Spleen (tissue), 7 donors: Measurements from ENCODE around the gene VEGFC.

Experiments
- CTCF ChIP-seq, 11 experiments: fragments of 200-600 bp in 7 of 11; fragments of 450-650 bp in 4 of 11; sonication (generic) in 4 of 11; IDR thresholded peaks in 8 of 11; conservative IDR thresholded peaks in 3 of 11; 1 replicate in 7 of 11; 2 replicates in 4 of 11; pipeline versions ENCODE4 v1.4.0 to v1.8.0; 2016 to 2021; ENCODE audit warnings: antibody characterized with exemption in 11 of 11, inconsistent platforms in 4 of 11, mild to moderate bottlenecking in 1 of 11
- POLR2A ChIP-seq, 3 donors: fragments of 450-650 bp; IDR thresholded peaks; one replicate each; pipeline ENCODE4 v1.5.1; 2017; ENCODE audit warnings: antibody characterized with exemption in 3 of 3, mild to moderate bottlenecking in 1 of 3
- POLR2AphosphoS5 ChIP-seq, 3 donors: sonication (generic); formaldehyde crosslinking; IDR thresholded peaks; one replicate each; pipeline ENCODE4 v1.5.1; 2017; ENCODE audit warnings: antibody characterized with exemption in 3 of 3
- donor health status: DM: no; HTN: no; CAD: no; lungs with moderate emphysema.
- donor health status: DM: no; HTN: no; CAD: no.
- donor health status: DM: no; HTN: no; CAD: no.

GRCh38 chr4:176729489-176729888 is 63.2 kb downstream of the VEGFC start:
- TF ChIP-seq CTCF (IDR thresholded peaks at IDR 0.05 in 8 of 11, conservative IDR thresholded peaks at IDR 0.05 in 3 of 11) (no peak), POLR2AphosphoS5 (IDR thresholded peaks at IDR 0.05) (no peak), POLR2A (IDR thresholded peaks at IDR 0.05) (no peak)
